Measurements from ENCODE around the gene GJB4.
A peak's percentile ranks its signal among the peaks of the same experiment; 100 is the strongest.

The GJB4 gene

GRCh38 chr1:34779005-34779404, 19.5 kb downstream of the GJB4 start:
- no peak for DNase-seq

GRCh38 chr1:34779526-34779925, 20.0 kb downstream of the GJB4 start:
- DNase-seq = no peak

DNA sequence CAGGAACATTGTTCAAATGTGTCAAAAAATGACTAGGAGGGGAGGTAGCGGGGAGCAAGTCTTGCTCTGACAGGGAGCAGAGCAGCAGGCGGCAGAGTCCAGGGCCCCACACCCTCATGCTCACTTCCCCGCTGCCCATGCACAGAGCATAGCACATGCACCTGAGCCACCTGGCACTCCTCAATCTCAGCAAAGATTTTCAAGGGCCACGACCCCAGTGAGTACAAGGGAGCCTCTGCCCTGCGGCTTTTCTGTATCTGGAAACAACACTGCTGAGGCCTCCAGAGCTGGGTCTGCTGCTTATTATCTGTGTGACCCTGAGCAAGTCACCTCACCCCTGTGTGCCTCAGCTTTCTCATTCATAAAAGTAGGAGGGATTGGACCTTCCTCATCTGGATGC, 20.4 kb downstream of the GJB4 start:
- no peak for DNase-seq

- DNase-seq = no peak
Observed at GRCh38 chr1:34780528-34780927, 21.0 kb downstream of the GJB4 start.

GRCh38 chr1:34781071-34781843, 21.7 kb downstream of the GJB4 start, which contains the start of gene GJB3:
Gene GJB3 (plus strand): TSS chr1:34781214. CDS start chr1:34784763, 3,549 bp downstream.
- no peak for DNase-seq

DNA sequence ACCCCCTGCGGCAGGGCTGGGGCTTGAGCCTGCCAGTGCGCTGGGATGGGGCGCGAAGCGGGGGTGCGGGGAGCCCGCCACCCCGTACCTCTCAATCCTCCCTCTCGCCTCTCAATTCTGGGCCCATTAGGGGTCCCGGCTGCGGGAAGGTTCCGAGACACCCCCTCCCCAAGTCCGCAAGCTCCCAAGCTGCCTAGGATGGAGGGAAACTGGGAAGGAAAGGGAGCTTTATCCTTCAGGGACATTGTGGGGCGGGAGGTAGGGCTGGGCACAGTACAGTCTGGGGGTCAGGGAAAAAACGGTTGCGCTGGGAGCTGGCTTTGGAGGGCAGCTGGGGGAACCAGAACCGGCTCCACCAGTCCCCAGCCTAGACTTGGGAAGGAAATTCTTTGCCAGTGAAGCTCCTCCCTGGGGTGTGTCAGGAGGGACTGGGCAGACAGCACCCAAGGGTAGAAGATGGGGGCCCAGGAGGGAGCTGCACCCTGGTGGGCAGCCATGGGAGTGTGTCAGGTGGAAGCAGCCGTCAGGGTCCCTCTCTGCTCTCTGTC, 22.4 kb downstream of the GJB4 start:
- peak in 1 of 2 experiments; percentile 16 for DNase-seq

- DNase-seq = no peak
Observed at GRCh38 chr1:34784751-34785221, 25.2 kb downstream of the GJB4 start.

DNA sequence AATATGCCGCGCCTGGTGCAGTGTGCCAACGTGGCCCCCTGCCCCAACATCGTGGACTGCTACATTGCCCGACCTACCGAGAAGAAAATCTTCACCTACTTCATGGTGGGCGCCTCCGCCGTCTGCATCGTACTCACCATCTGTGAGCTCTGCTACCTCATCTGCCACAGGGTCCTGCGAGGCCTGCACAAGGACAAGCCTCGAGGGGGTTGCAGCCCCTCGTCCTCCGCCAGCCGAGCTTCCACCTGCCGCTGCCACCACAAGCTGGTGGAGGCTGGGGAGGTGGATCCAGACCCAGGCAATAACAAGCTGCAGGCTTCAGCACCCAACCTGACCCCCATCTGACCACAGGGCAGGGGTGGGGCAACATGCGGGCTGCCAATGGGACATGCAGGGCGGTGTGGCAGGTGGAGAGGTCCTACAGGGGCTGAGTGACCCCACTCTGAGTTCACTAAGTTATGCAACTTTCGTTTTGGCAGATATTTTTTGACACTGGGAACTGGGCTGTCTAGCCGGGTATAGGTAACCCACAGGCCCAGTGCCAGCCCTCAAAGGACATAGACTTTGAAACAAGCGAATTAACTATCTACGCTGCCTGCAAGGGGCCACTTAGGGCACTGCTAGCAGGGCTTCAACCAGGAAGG, 25.8 kb downstream of the GJB4 start:
- DNase-seq = no peak

DNA sequence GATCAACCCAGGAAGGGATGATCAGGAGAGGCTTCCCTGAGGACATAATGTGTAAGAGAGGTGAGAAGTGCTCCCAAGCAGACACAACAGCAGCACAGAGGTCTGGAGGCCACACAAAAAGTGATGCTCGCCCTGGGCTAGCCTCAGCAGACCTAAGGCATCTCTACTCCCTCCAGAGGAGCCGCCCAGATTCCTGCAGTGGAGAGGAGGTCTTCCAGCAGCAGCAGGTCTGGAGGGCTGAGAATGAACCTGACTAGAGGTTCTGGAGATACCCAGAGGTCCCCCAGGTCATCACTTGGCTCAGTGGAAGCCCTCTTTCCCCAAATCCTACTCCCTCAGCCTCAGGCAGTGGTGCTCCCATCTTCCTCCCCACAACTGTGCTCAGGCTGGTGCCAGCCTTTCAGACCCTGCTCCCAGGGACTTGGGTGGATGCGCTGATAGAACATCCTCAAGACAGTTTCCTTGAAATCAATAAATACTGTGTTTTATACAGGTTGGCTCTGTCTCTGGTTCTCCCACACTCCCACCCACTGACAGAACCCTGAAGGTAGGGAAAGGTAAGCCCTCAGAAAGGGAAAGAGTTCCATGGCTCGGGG, 26.4 kb downstream of the GJB4 start:
- no peak for DNase-seq

DNA sequence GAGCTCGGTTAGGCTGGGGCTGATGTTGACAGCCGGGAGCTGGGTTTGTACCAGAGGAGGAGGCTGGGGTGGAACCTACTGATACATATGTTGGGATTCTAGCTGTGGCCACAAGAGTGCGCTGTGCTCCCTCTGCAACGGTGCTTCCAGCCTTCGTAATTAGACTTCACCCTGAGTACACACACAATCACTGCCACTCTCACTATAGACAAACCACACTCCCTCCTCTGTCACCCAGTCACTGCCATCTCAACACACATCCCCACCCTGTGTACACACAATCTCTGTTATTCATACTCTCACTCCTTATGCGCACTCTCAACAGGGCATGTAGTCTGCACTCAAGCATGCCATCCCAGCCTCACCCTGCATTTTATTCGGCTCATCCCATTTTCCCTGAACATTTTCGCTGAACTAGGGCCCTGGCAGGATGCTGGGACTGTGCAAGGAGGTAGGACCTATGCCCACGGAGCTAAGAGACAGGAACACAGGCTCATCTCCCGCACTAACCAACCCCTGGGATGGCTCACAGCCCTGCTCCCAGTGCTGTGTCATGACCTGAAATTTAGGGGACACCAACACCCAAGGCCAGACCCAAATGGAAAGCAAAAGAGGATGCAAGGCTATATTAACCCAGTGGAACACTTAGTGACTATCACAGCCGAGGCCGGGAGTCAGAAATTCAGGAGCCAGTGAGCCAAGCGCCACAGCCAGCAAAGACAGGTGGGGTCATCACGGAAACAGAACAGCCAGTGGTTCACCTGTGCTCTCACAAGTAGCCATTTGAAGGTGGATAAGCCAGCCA, 27.2 kb downstream of the GJB4 start:
- peak; percentile 21 to 68 for DNase-seq

GRCh38 chr1:34787461-34788420, 28.2 kb downstream of the GJB4 start:
- peak; percentile 17 to 31 for DNase-seq

- DNase-seq = no peak
Observed at GRCh38 chr1:34790985-34791384, 31.4 kb downstream of the GJB4 start.

- DNase-seq = no peak
Observed at GRCh38 chr1:34792424-34792823, 32.9 kb downstream of the GJB4 start.

GRCh38 chr1:34792868-34793727, 33.6 kb downstream of the GJB4 start, which contains the start of gene GJA4:
Gene GJA4 (plus strand): TSS chr1:34792999. CDS start chr1:34794214, 1,215 bp downstream.
- no peak for DNase-seq

- no peak for DNase-seq
Observed at GRCh38 chr1:34794001-34794789, 34.7 kb downstream of the GJB4 start.

DNA sequence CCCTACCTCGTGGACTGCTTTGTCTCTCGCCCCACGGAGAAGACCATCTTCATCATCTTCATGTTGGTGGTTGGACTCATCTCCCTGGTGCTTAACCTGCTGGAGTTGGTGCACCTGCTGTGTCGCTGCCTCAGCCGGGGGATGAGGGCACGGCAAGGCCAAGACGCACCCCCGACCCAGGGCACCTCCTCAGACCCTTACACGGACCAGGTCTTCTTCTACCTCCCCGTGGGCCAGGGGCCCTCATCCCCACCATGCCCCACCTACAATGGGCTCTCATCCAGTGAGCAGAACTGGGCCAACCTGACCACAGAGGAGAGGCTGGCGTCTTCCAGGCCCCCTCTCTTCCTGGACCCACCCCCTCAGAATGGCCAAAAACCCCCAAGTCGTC, 35.2 kb downstream of the GJB4 start:
- DNase-seq = no peak

- DNase-seq = no peak
Observed at GRCh38 chr1:34795916-34796315, 36.4 kb downstream of the GJB4 start.

DNA sequence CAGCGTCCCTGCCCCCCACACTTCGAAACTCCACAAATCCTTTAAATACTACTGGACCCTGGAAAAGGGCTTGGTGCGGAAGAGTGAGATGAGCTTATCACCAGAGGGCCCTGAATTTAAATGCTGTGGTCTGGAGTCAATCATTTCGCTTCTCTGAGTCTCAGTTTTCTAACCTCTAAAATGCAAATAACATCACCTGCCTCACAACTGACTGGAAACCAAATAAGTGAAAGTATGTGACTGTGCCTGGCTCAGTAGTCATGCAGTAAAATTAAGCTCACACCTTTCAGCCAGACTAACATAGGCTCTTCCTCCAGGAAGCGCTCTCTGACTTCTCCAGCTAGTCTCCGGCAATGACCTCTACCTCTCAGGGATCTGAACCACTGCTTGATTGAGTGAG, 37.5 kb downstream of the GJB4 start:
- DNase-seq = no peak

- DNase-seq = no peak
Observed at GRCh38 chr1:34800214-34800613, 40.7 kb downstream of the GJB4 start.

DNA sequence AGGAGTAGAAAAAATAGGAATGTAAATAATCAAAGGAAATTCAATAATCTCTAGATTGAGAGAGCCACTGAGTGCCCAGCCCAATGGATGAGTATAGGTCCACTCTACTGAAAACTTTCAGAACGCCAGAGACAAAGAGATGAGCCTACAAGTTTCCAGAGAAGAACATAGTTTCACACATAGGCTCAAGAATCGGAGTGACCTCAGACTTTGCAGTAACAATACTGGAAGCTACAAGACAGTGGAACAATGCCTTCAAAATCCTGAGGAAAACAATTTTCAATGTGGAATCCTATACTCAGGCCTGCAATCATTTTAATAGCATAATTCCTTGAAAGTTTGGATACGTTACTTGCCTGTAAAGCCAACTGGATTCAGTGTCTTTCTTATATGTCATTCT, 44.2 kb downstream of the GJB4 start:
- no peak for DNase-seq
